ENCODE measurements around the gene KPNA2. TPM values are rescaled to one million over a fixed set of nuclear protein-coding genes. Genes with fewer than 3 reads are reported as not detected.
"Not testable (repeated sequence)": the region's sequence is repeated elsewhere in the genome, so short reads cannot be mapped to it uniquely, and the experiment has no call there.

The KPNA2 gene
- polyA plus RNA-seq = 10 to 100 TPM; 16.1 to 49.4 TPM

- Histone ChIP-seq H3K27me3 (ENCODE audit: control insufficient read depth in 1 of 2, insufficient read depth in 2 of 2, low read length in 2 of 2) (no peaks in the 10 kb centered on the region), H3K4me1 (ENCODE audit: control insufficient read depth in 2 of 2, insufficient read depth in 2 of 2, low read length in 1 of 2) (no peaks in the 10 kb centered on the region), H3K9me3 (ENCODE audit: control insufficient read depth in 2 of 2, insufficient read depth in 1 of 2, low read depth in 1 of 2, low read length in 1 of 2) (no peaks in the 10 kb centered on the region), H3K4me3 (ENCODE audit: low read depth in 1 of 2, low read length in 2 of 2) (peak within 1 kb of the TSS; percentile 79 to 88), H3K36me3 (ENCODE audit: control insufficient read depth in 2 of 2, insufficient read depth in 2 of 2, low read length in 1 of 2) (peaks cover 0 to 3% of the 10 kb centered on the region in 2 donors), H3K27ac (ENCODE audit: low read depth in 2 of 2, low read length in 1 of 2) (peak within 1 kb of the TSS; percentile 78 to 83)
- 0% methylated on average over 67 to 68 of the region's 72 CpGs for WGBS, 2 donors
Measured at GRCh38 chr17:68035523-68036303, at the start of gene KPNA2. KPNA2 (plus strand) TSS chr17:68035735; CDS start chr17:68037133, 1,398 bp downstream.

- Histone ChIP-seq H3K27me3 (ENCODE audit: control insufficient read depth in 1 of 2, insufficient read depth in 2 of 2, low read length in 2 of 2) (no peaks in the 10 kb centered on the region), H3K4me1 (ENCODE audit: control insufficient read depth in 2 of 2, insufficient read depth in 2 of 2, low read length in 1 of 2) (no peaks in the 10 kb centered on the region), H3K36me3 (ENCODE audit: control insufficient read depth in 2 of 2, insufficient read depth in 2 of 2, low read length in 1 of 2) (no peaks in the 10 kb centered on the region), H3K4me3 (ENCODE audit: low read depth in 1 of 2, low read length in 2 of 2) (no peak overlapping the region), H3K9me3 (ENCODE audit: control insufficient read depth in 2 of 2, insufficient read depth in 1 of 2, low read depth in 1 of 2, low read length in 1 of 2) (no peaks in the 10 kb centered on the region), H3K27ac (ENCODE audit: low read depth in 2 of 2, low read length in 1 of 2) (no peak overlapping the region)
- WGBS, 2 donors = 94% methylated on average over 4 of the region's 4 CpGs
Measured at GRCh38 chr17:67990909-67991308, 44.6 kb upstream of the KPNA2 start.

GRCh38 chr17:67992548-67993152, 42.9 kb upstream of the KPNA2 start:
- no peaks in the 10 kb centered on the region for H3K27me3 ChIP-seq (ENCODE audit: control insufficient read depth in 1 of 2, insufficient read depth in 2 of 2, low read length in 2 of 2)
- no peaks in the 10 kb centered on the region for H3K9me3 ChIP-seq (ENCODE audit: control insufficient read depth in 2 of 2, insufficient read depth in 1 of 2, low read depth in 1 of 2, low read length in 1 of 2)
- no peaks in the 10 kb centered on the region for H3K36me3 ChIP-seq (ENCODE audit: control insufficient read depth in 2 of 2, insufficient read depth in 2 of 2, low read length in 1 of 2)
- no peaks in the 10 kb centered on the region for H3K4me1 ChIP-seq (ENCODE audit: control insufficient read depth in 2 of 2, insufficient read depth in 2 of 2, low read length in 1 of 2)
- peak overlapping the region; percentile 99 for H3K27ac ChIP-seq (ENCODE audit: low read depth in 2 of 2, low read length in 1 of 2)
- 9 to 10% methylated on average over 18 of the region's 18 CpGs for WGBS, 2 donors
- peak overlapping the region; percentile 66 to 85 for H3K4me3 ChIP-seq (ENCODE audit: low read depth in 1 of 2, low read length in 2 of 2)

- Histone ChIP-seq H3K9me3 (ENCODE audit: control insufficient read depth in 2 of 2, insufficient read depth in 1 of 2, low read depth in 1 of 2, low read length in 1 of 2) (no peaks in the 10 kb centered on the region), H3K27ac (ENCODE audit: low read depth in 2 of 2, low read length in 1 of 2) (peak overlapping the region; percentile 99), H3K27me3 (ENCODE audit: control insufficient read depth in 1 of 2, insufficient read depth in 2 of 2, low read length in 2 of 2) (no peaks in the 10 kb centered on the region), H3K4me1 (ENCODE audit: control insufficient read depth in 2 of 2, insufficient read depth in 2 of 2, low read length in 1 of 2) (no peaks in the 10 kb centered on the region), H3K4me3 (ENCODE audit: low read depth in 1 of 2, low read length in 2 of 2) (peak overlapping the region; percentile 81 to 85), H3K36me3 (ENCODE audit: control insufficient read depth in 2 of 2, insufficient read depth in 2 of 2, low read length in 1 of 2) (no peaks in the 10 kb centered on the region)
- 0% methylated on average over 76 to 144 of the region's 144 CpGs for WGBS, 2 donors
Measured at GRCh38 chr17:67993153-67993997, 42.2 kb upstream of the KPNA2 start.

- Histone ChIP-seq H3K27ac (ENCODE audit: low read depth in 2 of 2, low read length in 1 of 2) (peak overlapping the region; percentile 99), H3K9me3 (ENCODE audit: control insufficient read depth in 2 of 2, insufficient read depth in 1 of 2, low read depth in 1 of 2, low read length in 1 of 2) (no peaks in the 10 kb centered on the region), H3K36me3 (ENCODE audit: control insufficient read depth in 2 of 2, insufficient read depth in 2 of 2, low read length in 1 of 2) (no peaks in the 10 kb centered on the region), H3K27me3 (ENCODE audit: control insufficient read depth in 1 of 2, insufficient read depth in 2 of 2, low read length in 2 of 2) (no peaks in the 10 kb centered on the region), H3K4me1 (ENCODE audit: control insufficient read depth in 2 of 2, insufficient read depth in 2 of 2, low read length in 1 of 2) (no peaks in the 10 kb centered on the region), H3K4me3 (ENCODE audit: low read depth in 1 of 2, low read length in 2 of 2) (peak overlapping the region; percentile 81 to 85)
- 4 to 8% methylated on average over 20 to 21 of the region's 21 CpGs for WGBS, 2 donors
Measured at GRCh38 chr17:67993998-67994361, 41.6 kb upstream of the KPNA2 start.

DNA sequence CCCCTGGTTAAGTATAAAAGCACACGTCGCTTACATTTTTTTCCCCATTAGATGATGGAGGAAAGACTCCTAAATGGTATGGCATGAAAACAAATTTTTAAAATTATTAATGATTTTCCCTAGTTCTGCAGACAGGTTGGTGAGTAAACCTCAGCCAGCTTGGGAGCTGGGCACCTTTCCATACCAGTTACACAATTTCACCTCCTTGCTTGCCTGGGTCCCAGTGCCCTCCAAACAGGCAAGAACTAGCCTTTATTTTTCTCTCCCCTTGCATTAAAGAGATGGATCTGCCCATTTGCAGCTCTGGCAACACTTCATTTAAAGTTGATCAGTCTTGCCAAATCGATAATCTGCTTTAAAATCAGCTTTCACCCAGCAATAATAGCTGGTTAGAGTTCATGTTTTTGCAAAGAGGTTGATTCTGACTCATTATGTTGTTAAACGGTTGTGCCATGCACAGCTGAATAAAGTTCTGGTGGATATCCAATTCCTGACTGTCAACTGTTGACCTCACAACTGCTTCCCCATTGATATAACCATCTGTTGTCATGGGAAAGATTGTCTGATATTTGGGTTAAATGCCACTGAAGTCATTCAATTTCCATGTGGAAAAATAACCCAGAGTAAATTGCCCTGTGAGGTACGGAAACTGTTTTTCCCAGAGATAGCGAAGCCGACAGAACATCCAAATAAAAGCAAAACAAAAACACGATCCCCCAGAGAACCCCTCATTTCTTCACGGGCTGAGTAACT, 40.5 kb upstream of the KPNA2 start:
- no peaks in the 10 kb centered on the region for H3K9me3 ChIP-seq (ENCODE audit: control insufficient read depth in 2 of 2, insufficient read depth in 1 of 2, low read depth in 1 of 2, low read length in 1 of 2)
- peak overlapping the region; percentile 46 to 53 for H3K4me3 ChIP-seq (ENCODE audit: low read depth in 1 of 2, low read length in 2 of 2)
- WGBS, 2 donors = 13 to 14% methylated on average over 9 of the region's 9 CpGs
- H3K27ac ChIP-seq (ENCODE audit: low read depth in 2 of 2, low read length in 1 of 2) = peak overlapping the region; percentile 26 to 59
- H3K4me1 ChIP-seq (ENCODE audit: control insufficient read depth in 2 of 2, insufficient read depth in 2 of 2, low read length in 1 of 2) = no peaks in the 10 kb centered on the region
- H3K36me3 ChIP-seq (ENCODE audit: control insufficient read depth in 2 of 2, insufficient read depth in 2 of 2, low read length in 1 of 2) = no peaks in the 10 kb centered on the region
- no peaks in the 10 kb centered on the region for H3K27me3 ChIP-seq (ENCODE audit: control insufficient read depth in 1 of 2, insufficient read depth in 2 of 2, low read length in 2 of 2)

- H3K9me3 ChIP-seq (ENCODE audit: control insufficient read depth in 2 of 2, insufficient read depth in 1 of 2, low read depth in 1 of 2, low read length in 1 of 2) = no peaks in the 10 kb centered on the region
- WGBS, 2 donors = 0 to 1% methylated on average over 41 to 43 of the region's 43 CpGs
- H3K36me3 ChIP-seq (ENCODE audit: control insufficient read depth in 2 of 2, insufficient read depth in 2 of 2, low read length in 1 of 2) = no peaks in the 10 kb centered on the region
- peak overlapping the region; percentile 46 to 53 for H3K4me3 ChIP-seq (ENCODE audit: low read depth in 1 of 2, low read length in 2 of 2)
- no peaks in the 10 kb centered on the region for H3K4me1 ChIP-seq (ENCODE audit: control insufficient read depth in 2 of 2, insufficient read depth in 2 of 2, low read length in 1 of 2)
- no peaks in the 10 kb centered on the region for H3K27me3 ChIP-seq (ENCODE audit: control insufficient read depth in 1 of 2, insufficient read depth in 2 of 2, low read length in 2 of 2)
- H3K27ac ChIP-seq (ENCODE audit: low read depth in 2 of 2, low read length in 1 of 2) = peak overlapping the region; percentile 15 to 30
Measured at GRCh38 chr17:67995570-67996263, 39.8 kb upstream of the KPNA2 start.

DNA sequence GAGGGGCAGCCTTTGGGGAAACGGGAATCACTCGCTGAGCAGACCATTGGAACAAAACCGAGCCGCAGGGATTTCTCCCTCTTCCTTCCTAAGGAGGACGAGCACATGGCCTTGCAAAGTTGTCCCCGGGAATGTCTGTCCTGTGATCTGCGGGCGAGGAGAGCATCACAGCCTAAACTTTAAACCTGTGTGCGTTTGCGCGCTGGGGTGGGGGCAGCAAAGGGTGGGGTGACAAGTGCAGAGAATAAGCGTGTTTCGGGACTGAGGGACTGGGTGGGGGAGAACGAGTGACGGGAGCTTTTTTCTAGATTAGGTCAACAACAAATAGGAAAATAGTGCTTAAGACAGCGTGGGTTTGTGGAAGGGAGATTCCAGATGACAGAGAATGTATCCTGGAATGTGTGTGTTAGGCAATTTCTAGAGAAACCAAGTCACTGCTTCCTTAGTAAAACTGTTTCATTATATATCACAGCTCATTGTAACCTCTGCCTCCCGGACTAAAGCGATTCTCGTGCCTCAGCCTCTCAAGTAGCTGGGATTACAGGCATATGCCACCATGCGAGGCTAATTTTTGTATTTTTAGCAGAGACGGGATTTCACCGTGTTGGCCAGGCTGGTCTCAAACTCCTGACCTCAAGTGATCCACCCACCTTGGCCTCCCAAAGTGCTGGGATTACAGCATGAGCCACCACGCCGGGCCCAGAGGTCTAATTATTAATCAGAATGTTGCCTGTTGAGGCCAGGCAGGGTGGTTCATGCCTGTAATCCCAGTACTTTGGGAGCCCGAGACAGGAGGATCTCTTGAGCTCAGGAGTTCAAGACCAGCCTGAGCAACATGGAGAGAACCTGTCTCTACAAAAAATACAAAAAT, 39.0 kb upstream of the KPNA2 start, which contains the start of gene C17orf58:
TSS of gene C17orf58 (minus strand) at position 169 of the 871 bp plus-strand sequence. CDS start 271 bp downstream, outside the sequence.
- H3K36me3 ChIP-seq (ENCODE audit: control insufficient read depth in 2 of 2, insufficient read depth in 2 of 2, low read length in 1 of 2); H3K27me3 ChIP-seq (ENCODE audit: control insufficient read depth in 1 of 2, insufficient read depth in 2 of 2, low read length in 2 of 2); H3K4me1 ChIP-seq (ENCODE audit: control insufficient read depth in 2 of 2, insufficient read depth in 2 of 2, low read length in 1 of 2); H3K9me3 ChIP-seq (ENCODE audit: control insufficient read depth in 2 of 2, insufficient read depth in 1 of 2, low read depth in 1 of 2, low read length in 1 of 2): not testable (repeated sequence)
- 28 to 30% methylated on average over 25 of the region's 25 CpGs for WGBS, 2 donors
- Histone ChIP-seq H3K4me3 (ENCODE audit: low read depth in 1 of 2, low read length in 2 of 2) (peak within 1 kb of the TSS; percentile 46 to 53), H3K27ac (ENCODE audit: low read depth in 2 of 2, low read length in 1 of 2) (peak within 1 kb of the TSS; percentile 15 to 30)

Measured in esophagus (tissue), 2 donors.